GM10266 (cell line): ENCODE measurements around the gene RAB11FIP3.
A peak's percentile ranks its signal among the peaks of the same experiment; 100 is the strongest.

Source experiments
- DNase-seq: peaks from one replicate; pipeline ENCODE4 v3.0.0; 2012; ENCODE audit errors: extremely low spot score
- CTCF ChIP-seq: IDR thresholded peaks from 2 replicates; pipeline ENCODE4 v1.5.1; 2012; ENCODE audit warnings: mild to moderate bottlenecking, low read depth; ENCODE audit not compliant: control insufficient read depth, insufficient read depth; ENCODE audit errors: missing control alignments

RAB11FIP3 gene

GRCh38 chr16:440627-441026 is 15.2 kb downstream of the RAB11FIP3 start:
- no peak for TF ChIP-seq CTCF
- no peak for DNase-seq

GRCh38 chr16:441447-441846 is 16.0 kb downstream of the RAB11FIP3 start:
- peak; percentile 5 for DNase-seq
- no peak for TF ChIP-seq CTCF

GRCh38 chr16:442976-443375 is 17.5 kb downstream of the RAB11FIP3 start:
- DNase-seq, result peak; percentile 5

GRCh38 chr16:444027-444426 is 18.6 kb downstream of the RAB11FIP3 start:
- no peak for TF ChIP-seq CTCF
- peak; percentile 3 for DNase-seq

More at GRCh38 chr16:442976-443375, 17.5 kb downstream of the RAB11FIP3 start:
- TF ChIP-seq CTCF, result no peak

GRCh38 chr16:445566-445965 is 20.1 kb downstream of the RAB11FIP3 start:
- TF ChIP-seq CTCF, result no peak
- no peak for DNase-seq

DNA sequence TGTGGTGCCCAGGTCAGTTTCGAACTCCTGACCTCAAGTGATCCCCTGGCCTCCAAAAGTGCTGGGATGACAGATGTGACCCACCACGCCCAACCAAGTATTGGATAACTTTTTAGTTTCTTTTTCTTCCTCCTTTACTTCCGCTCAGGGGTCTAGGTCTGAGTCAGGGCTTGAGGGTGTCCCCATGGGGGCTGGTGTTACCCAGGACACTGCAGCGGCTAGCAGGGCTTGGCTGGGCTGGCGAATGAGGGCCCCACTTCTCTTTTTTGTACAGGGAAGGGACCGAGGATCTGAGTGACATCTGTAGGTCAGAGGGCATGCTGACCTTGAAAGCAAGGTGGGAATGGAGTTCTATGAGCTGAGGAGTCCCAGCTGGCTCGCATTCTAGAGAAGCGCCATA is 24.9 kb downstream of the RAB11FIP3 start:
- TF ChIP-seq CTCF, result no peak
- DNase-seq, result no peak

- no peak for TF ChIP-seq CTCF
- DNase-seq, result no peak
These were observed 25.5 kb downstream of the RAB11FIP3 start for GRCh38 chr16:450785-451512.
